ENCODE results near the gene NPC2. TPM values are rescaled to one million over a fixed set of nuclear protein-coding genes. Genes with fewer than 3 reads are reported as not detected.

Gene NPC2
- total and polyA plus RNA-seq, 2 donors: 99.8 to 288 TPM

Other genes with a start within 250 kb of the NPC2 start
- gene ABCD4, start 190.4 kb downstream of the NPC2 start, total RNA-seq: 30.6 TPM
- gene ABCD4, start 190.4 kb downstream of the NPC2 start, polyA plus RNA-seq: 36.0 TPM
- not detected for gene VRTN, start 144.8 kb downstream of the NPC2 start, total RNA-seq
- gene VRTN, start 144.8 kb downstream of the NPC2 start, polyA plus RNA-seq: not detected
- gene SYNDIG1L, start 67.1 kb downstream of the NPC2 start, total RNA-seq: not detected
- 0.19 TPM for gene SYNDIG1L, start 67.1 kb downstream of the NPC2 start, polyA plus RNA-seq
- 18.2 TPM for gene ISCA2, start 460 bp upstream of the NPC2 start, total RNA-seq
- 19.1 TPM for gene ISCA2, start 460 bp upstream of the NPC2 start, polyA plus RNA-seq
- 26.7 TPM for gene LTBP2, start 118.9 kb upstream of the NPC2 start, total RNA-seq
- 6.8 TPM for gene LTBP2, start 118.9 kb upstream of the NPC2 start, polyA plus RNA-seq
- gene AREL1, start 219.8 kb upstream of the NPC2 start, total RNA-seq: 20.4 TPM
- gene AREL1, start 219.8 kb upstream of the NPC2 start, polyA plus RNA-seq: 9.2 TPM
- 38.0 TPM for gene FCF1, start 219.8 kb upstream of the NPC2 start, total RNA-seq
- gene FCF1, start 219.8 kb upstream of the NPC2 start, polyA plus RNA-seq: 38.3 TPM

All from urinary bladder (tissue), 2 donors.